Stimulated activated naive CD8-positive, alpha-beta T cell treated with anti-CD3 and anti-CD28 coated beads, Interleukin-15, Interleukin-2, amounts not matched to agents 100 U/mL and 50 U/mL, for 24 hours (primary cell): ENCODE data around the gene SLC39A6.
"Not testable (repeated sequence)": the region's sequence is repeated elsewhere in the genome, so short reads cannot be mapped to it uniquely, and the experiment has no call there.

ENCODE experiments used
- ATAC-seq: fragments of 150-1000 bp; cut with Tn5 transposase; one replicate; pipeline ENCODE4 v1.10.0; 2021
- DNase-seq: peaks from one replicate; pipeline ENCODE4 v3.0.0; 2021

Gene SLC39A6

DNA sequence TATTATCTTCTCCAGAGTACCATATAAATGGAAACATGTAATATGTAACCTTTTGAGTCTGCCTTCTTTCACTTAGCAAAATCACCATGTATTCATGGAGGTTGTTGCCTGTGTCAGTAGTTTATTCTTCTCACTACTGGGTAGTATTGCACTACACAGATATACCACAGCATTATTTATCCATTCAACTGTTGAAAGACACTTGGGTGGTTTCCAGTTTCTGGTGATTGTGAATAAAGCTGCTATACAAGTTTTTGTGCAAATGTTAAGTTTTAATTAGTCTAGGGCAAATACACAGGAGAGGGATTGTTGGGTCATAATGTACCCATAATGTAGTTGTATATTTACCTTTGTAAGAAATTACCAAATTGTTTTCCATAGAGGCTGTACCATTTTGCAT is 32.2 kb downstream of the SLC39A6 start:
- ATAC-seq, result no peak
- no peak for DNase-seq

- ATAC-seq, result no peak
Measured at GRCh38 chr18:36095936-36096519, 33.1 kb downstream of the SLC39A6 start.

GRCh38 chr18:36094431-36094830 is 34.7 kb downstream of the SLC39A6 start:
- no peak for ATAC-seq
- DNase-seq, result no peak

More at GRCh38 chr18:36095936-36096519, 33.1 kb downstream of the SLC39A6 start:
- DNase-seq, result no peak

DNA sequence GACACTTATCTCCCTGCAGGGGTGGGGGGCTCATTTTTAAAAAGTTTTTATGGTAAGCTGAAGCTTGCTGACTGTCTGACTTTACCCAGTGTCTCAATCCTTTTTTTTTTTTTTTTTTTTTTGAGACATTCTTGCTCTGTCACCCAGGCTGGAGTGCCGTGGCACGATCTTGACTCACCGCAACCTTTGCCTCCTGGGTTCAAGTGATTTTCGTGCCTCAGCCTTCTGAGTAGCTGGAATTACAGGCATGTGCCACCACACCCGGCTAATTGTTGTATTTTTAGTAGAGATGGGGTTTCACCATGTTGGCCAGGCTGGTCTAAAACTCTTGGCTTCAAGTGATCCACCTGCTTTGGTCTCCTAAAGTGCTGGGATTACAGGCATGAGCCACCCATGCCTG is 37.0 kb downstream of the SLC39A6 start:
- not testable (repeated sequence) for DNase-seq

GRCh38 chr18:36089001-36089400 is 40.1 kb downstream of the SLC39A6 start:
- no peak for DNase-seq
- ATAC-seq, result no peak

More for the DNA sequence above, 37.0 kb downstream of the SLC39A6 start:
- ATAC-seq, result not testable (repeated sequence)

- DNase-seq (no peak), ATAC-seq (no peak)
Measured at GRCh38 chr18:36088256-36088655, 40.9 kb downstream of the SLC39A6 start.

GRCh38 chr18:36086186-36086585 is 43.0 kb downstream of the SLC39A6 start:
- DNase-seq (no peak), ATAC-seq (no peak)

DNA sequence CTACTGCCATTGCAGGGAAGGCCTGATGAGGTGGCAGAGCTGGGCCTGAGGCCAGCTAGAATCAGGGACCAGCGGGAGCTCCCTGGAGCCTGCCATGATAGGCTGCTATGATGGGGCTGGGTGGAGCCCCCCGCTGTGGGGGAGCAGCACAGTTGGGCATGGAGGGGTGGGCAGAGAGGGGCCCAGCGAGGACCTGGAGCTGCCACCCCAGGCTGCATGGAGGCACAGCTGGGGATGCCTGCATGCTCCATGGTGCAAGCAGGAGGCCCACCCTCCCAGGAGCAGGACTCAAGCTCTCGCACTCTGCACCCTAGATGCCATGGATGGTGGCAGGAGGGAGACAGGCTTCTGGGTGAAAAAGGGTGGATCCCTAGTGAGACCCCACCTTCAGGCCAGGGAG is 43.9 kb downstream of the SLC39A6 start:
- ATAC-seq (no peak), DNase-seq (no peak)

- ATAC-seq (peak; percentile 40), DNase-seq (no peak)
Measured at GRCh38 chr18:36083729-36084128, 45.4 kb downstream of the SLC39A6 start.

- ATAC-seq, result not testable (repeated sequence)
Measured at GRCh38 chr18:36081118-36081517, 48.0 kb downstream of the SLC39A6 start.

GRCh38 chr18:36078751-36079529 is 50.2 kb downstream of the SLC39A6 start:
- DNase-seq (no peak), ATAC-seq (no peak)

More at GRCh38 chr18:36081118-36081517, 48.0 kb downstream of the SLC39A6 start:
- not testable (repeated sequence) for DNase-seq

GRCh38 chr18:36077764-36078163 is 51.4 kb downstream of the SLC39A6 start:
- not testable (repeated sequence) for DNase-seq, ATAC-seq

DNA sequence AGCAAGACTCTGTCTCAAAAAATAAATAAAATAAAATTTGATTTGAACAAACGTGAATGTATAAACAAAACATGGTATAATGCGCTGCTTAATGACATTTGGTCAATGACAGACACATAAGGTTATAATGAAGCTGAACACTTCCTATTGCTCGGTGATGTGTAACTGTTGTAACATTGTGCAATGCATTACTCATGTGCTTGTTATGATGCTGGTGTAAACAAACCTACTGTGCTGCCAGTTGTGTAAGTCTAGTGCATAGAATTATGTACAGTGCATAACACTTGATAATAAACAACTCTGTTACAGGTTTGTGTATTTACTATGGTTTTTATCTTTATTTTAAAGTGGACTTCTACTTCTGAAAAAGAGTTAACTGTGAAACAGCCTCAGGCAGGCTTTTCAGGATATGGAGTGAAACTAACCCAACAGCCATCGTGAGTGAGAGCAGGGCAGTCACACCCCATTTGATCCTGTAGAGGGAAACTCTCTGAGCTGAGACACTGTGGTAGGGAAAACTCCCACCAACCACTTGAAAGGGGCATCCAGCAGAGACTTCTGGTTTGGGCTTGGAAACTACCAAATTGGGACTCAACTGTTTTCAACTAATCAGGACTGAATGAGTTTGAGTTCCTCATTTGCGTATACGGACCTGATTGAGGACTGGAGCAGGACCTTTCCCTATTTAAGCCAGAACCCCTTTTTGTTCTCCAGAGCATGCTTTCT is 53.1 kb downstream of the SLC39A6 start:
- DNase-seq (no peak), ATAC-seq (no peak)

GRCh38 chr18:36074435-36074834 is 54.7 kb downstream of the SLC39A6 start:
- DNase-seq, result no peak

GRCh38 chr18:36073676-36074075 is 55.5 kb downstream of the SLC39A6 start:
- no peak for DNase-seq
- ATAC-seq, result no peak

More at GRCh38 chr18:36074435-36074834, 54.7 kb downstream of the SLC39A6 start:
- ATAC-seq, result no peak

GRCh38 chr18:36072406-36072805 is 56.7 kb downstream of the SLC39A6 start:
- not testable (repeated sequence) for ATAC-seq, DNase-seq

- DNase-seq, result peak; percentile 99
- peak; percentile 94 for ATAC-seq
Measured at GRCh38 chr18:36067055-36067957, 61.8 kb downstream of the SLC39A6 start, which contains the start of gene RPRD1A. Gene RPRD1A, minus strand, starts transcription at chr18:36067559. Its CDS starts 155 bp downstream, at chr18:36067404.

DNA sequence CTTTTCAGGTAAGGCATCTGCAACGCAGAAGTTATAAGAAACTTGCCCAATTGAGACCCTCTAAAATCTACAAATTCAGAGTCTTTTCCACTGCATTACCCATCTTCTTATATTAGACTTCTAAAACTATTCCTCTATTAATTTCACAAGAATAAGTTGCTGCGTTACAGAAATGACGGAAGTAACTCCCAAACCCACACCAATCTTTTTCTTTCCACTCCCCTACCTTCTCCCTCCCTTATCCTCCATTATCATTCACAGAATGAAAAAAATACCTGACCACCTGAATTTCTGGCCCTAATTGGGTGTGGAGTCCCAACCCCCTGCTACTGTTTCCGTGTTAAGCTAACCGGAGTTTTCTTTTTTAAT is 62.5 kb downstream of the SLC39A6 start:
- ATAC-seq (no peak), DNase-seq (no peak)

GRCh38 chr18:36066001-36066400 is 63.1 kb downstream of the SLC39A6 start:
- ATAC-seq (no peak), DNase-seq (no peak)

DNA sequence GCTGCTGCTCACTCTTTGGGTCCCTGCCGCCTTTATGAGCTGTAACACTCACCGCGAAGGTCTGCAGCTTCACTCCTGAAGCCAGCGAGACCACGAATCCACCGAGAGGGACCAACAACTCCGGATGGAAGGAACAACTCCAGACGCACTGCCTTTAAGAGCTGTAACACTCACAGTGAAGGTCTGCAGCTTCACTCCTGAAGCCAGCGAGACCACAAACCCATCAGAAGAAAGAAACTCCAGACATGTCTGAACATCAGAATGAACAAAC is 64.4 kb downstream of the SLC39A6 start:
- DNase-seq, ATAC-seq: not testable (repeated sequence)

DNA sequence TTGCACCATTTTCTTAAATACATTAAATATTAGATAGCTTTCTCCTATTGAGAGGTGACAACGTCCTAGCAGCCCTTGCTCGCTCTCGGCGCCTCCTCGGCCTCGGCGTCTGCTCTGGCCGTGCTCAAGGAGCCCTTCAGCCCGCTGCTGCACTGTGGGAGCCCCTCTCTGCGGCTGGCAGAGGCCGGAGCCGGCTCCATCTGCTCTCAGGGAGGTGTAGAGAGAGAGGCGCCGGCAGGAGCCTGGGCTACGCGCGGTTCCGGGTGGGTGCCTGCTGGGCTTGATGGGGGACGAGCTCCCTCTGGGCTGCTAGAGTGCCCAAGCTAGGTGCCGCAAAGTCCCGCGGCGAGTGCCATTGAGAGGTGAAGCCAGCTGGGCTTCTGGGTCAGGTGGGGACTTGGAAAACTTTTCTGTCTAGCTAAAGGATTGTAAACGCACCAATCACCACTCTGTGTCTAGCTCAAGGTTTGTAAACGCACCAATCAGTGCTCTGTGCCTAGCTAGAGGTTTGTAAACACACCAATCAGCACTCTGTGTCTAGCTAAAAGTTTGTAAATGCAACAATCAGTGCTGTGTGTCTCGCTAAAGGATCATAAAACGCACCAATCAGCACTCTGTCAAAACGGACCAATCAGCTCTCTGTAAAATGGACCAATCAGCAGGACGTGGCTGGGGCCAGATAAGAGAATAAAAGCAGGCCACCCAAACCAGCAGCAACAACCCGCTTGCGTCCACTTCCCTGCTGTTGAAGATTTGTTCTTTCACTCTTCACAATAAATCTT is 64.9 kb downstream of the SLC39A6 start:
- DNase-seq (no peak), ATAC-seq (no peak)
